Measurements from ENCODE around the gene RPIA.

Gene RPIA

DNA sequence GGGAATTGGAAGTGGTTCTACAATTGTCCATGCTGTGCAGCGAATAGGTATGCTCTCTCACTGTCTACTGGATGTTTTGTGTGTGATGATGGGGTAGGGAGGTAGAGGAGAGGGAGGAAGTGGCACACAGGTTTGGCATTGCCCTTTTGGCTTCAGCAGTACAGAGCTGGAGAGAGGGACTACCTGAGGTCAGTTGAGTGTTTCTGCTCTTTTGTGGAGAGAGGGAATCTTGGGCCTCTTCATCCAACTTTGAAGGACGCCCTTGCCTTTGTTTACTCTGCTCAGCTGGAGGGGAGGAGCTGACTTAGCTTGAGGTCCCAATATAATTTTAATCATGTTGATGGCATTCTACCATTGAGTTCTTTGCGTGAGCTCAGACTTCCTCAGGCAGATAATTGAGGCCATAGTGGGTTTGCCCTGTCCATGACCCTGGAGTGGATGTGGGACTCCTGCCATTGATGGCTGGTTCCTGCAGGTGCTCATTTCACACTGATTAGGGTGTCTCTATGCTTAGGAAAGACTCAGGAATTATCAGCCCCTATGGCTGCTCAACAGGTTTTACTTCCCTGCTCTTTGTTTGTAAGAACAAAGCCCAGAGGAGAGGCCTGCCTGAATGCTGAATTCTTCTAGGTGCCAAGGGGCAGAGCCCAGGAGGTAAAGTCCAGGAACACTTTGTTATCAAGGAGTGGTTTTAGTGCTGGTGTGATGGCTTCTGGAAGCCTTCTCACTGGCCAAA, 7.2 kb downstream of the RPIA start:
- H3K27ac ChIP-seq, result peak overlapping the region; percentile 49

DNA sequence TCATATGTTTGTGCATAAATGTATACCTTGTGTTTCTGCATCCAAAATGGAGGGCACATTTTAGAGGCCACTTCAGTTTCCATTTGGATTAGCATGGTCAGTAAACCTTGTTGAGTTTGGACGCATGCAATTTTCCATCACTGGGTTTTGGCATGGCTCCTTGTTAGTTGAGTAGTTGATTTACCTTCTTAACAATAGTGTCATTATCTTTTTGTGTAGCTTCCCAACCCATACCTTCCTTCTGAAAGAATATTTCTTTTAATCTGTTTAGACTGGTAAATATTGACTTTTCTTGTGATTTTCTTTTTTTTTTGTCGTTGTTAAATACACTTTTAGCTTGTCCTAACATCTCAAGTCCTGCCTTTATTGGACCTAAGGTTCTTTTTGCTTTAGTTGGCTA, 15.5 kb downstream of the RPIA start:
- TF ChIP-seq, protein P1, sequence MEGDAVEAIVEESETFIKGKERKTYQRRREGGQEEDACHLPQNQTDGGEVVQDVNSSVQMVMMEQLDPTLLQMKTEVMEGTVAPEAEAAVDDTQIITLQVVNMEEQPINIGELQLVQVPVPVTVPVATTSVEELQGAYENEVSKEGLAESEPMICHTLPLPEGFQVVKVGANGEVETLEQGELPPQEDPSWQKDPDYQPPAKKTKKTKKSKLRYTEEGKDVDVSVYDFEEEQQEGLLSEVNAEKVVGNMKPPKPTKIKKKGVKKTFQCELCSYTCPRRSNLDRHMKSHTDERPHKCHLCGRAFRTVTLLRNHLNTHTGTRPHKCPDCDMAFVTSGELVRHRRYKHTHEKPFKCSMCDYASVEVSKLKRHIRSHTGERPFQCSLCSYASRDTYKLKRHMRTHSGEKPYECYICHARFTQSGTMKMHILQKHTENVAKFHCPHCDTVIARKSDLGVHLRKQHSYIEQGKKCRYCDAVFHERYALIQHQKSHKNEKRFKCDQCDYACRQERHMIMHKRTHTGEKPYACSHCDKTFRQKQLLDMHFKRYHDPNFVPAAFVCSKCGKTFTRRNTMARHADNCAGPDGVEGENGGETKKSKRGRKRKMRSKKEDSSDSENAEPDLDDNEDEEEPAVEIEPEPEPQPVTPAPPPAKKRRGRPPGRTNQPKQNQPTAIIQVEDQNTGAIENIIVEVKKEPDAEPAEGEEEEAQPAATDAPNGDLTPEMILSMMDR (conservative IDR thresholded peaks at IDR 0.05), result no peak
- no peak overlapping the region for H3K27ac ChIP-seq

More for the DNA sequence above, 7.2 kb downstream of the RPIA start:
- TF ChIP-seq, protein P1 (conservative IDR thresholded peaks at IDR 0.05), result no peak

DNA sequence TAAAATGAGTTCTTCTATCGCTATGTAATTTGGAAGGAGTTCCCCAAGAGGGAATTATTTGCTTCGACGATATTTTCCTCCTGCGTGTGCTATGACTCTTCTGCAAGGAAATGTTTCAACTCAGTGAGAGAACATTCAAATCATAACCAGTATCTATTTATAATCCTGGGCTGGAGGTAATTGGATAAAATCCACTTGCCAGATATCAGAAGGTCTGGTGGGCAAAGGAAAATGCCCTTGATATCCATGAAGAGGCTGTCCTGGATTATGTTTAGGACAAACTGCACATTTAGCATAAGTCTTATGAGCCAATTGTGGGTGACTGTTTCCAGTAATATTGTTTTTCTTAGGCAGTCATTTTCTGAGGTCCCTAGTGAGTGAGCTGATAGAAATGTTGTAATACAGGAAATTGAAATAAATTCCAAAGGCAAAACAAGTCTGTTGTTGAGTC, 17.7 kb downstream of the RPIA start:
- no peak overlapping the region for H3K27ac ChIP-seq
- TF ChIP-seq, protein P1 (conservative IDR thresholded peaks at IDR 0.05), result no peak

DNA sequence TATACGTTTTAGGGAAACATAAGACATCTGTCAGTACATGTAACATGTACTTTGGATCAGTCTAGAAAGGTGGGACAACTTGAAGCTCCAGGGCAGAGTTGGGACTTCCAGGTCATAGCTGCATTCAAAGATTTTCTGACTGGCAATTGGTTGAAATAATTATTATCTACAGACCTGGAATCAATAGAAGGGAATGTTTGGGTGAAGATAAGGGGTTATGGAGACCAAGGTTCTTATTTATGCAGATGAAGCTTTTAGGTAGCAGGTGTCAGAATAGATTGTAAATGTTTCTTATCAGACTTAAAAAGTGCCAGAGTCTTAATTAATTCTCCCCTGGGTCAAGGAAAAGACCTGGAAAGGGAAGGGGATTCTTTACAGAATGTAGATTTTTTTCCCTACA, 19.8 kb downstream of the RPIA start:
- TF ChIP-seq, protein P1 (conservative IDR thresholded peaks at IDR 0.05), result no peak
- H3K27ac ChIP-seq, result no peak overlapping the region

DNA sequence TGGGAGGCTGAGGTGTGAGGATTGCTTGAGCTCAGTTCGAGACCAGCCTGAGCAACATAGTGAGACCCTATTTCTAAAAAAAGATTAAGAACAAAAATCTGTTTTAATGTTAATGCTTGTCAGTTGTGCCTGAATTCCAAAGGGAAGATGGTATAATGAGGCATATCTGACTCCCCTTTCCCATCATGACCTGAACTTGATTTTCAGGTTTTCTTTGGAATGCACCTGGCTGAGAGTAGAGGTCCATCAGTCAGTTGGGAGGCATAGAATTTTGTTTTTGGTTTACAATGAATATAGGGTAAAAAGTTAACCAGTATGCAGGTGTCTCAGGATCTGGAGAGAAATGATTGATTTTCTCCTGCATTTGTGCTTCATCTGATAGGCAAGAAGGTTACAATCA, 20.4 kb downstream of the RPIA start:
- TF ChIP-seq, protein P1 (conservative IDR thresholded peaks at IDR 0.05), result no peak
- no peak overlapping the region for H3K27ac ChIP-seq

DNA sequence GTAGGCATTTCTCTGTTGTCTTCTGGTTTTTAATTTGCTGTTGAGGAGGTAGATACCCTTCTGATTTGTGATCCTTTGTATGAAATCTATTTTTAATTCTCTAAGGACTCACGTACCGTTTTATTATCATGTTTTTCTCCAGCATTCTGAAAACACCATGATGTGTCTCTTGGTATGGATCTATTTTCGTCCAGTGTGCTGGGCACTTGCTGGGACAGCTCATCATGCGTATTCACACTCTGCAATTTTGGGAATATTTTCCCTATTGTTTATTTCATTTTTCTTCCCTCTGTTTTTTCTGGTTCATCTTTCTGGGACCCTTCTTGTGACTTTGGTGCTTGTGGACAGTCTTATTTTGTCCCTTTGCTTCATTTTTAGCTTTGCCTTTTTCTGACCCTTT, 21.9 kb downstream of the RPIA start:
- no peak overlapping the region for H3K27ac ChIP-seq
- TF ChIP-seq, protein P1 (conservative IDR thresholded peaks at IDR 0.05), result no peak

DNA sequence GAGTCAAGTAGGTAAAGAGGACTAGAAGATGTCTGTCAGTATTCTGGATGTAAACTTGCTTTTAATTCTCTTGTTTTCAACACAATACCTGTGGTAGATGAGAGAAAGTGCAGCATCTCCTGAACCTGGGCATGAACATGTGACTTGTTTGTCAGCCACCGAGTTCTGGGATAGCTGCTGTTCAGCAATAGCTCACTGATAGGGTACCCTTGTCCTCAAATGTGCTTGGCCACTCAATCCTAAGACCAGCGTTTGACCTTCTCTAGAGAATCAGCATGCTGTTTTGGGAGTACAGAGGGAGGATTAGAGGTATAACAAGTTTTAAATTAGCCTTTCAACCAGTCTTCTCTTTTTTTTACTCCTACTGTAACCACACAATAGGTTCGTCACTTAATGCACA, 23.2 kb downstream of the RPIA start:
- TF ChIP-seq, protein P1 (conservative IDR thresholded peaks at IDR 0.05), result no peak
- no peak overlapping the region for H3K27ac ChIP-seq

Data from VCaP (cell line).